GM19395 (cell line): Measurements from ENCODE around the gene SPATA31D4.
A peak's percentile ranks its signal among the peaks of the same experiment; 100 is the strongest.

Source experiments
- ATAC-seq: cut with Tn5 transposase; IDR thresholded peaks from one replicate; pipeline ENCODE4 v1.9.1; 2021; ENCODE audit warnings: mild to moderate bottlenecking, moderate library complexity; ENCODE audit not compliant: unreplicated experiment

The SPATA31D4 gene

GRCh38 chr9:81964218-81965171 is 36.3 kb downstream of the SPATA31D4 start:
- ATAC-seq: no peak

GRCh38 chr9:81968026-81968425 is 39.8 kb downstream of the SPATA31D4 start:
- ATAC-seq: no peak

GRCh38 chr9:81969971-81970370 is 41.7 kb downstream of the SPATA31D4 start:
- no peak for ATAC-seq

GRCh38 chr9:81971727-81972126 is 43.5 kb downstream of the SPATA31D4 start:
- no peak for ATAC-seq

- ATAC-seq: no peak
These were observed 46.5 kb downstream of the SPATA31D4 start for GRCh38 chr9:81974764-81975163.

GRCh38 chr9:81976351-81976750 is 48.1 kb downstream of the SPATA31D4 start:
- ATAC-seq: no peak

- peak; percentile 80 for ATAC-seq
These were observed 51.0 kb downstream of the SPATA31D4 start for GRCh38 chr9:81979196-81979595.

GRCh38 chr9:81980568-81980967 is 52.3 kb downstream of the SPATA31D4 start:
- no peak for ATAC-seq

GRCh38 chr9:81981883-81982282 is 53.7 kb downstream of the SPATA31D4 start:
- no peak for ATAC-seq
